Omental fat pad (tissue), 4 donors: Measurements from ENCODE around the gene ARSB. TPM values are rescaled to one million over a fixed set of nuclear protein-coding genes. Genes with fewer than 3 reads are reported as not detected.

ENCODE experiments used
- ATAC-seq: fragments of 150-250 bp; one replicate; pipeline ENCODE4 v1.9.1; 2016; ENCODE audit warnings: mild to moderate bottlenecking, moderate library complexity; ENCODE audit not compliant: low FRiP score
- DNase-seq: peaks from one replicate; pipeline ENCODE4 v3.0.0-alpha.2; 2019; ENCODE audit warnings: low spot score
- total RNA-seq, 4 donors: library from RNA; depleted of rRNA; stranded (reverse); fragments of >200 nt; gene quantifications; one replicate each; pipeline ENCODE4 v1.1.0, GENCODE V29; 2016
- TF ChIP-seq, protein P1 (sequence below), 3 donors: fragments of 450-650 bp; IDR thresholded peaks; one replicate each; pipeline ENCODE4 v1.5.1; 2016 to 2017; ENCODE audit warnings: antibody characterized with exemption in 3 of 3, mild to moderate bottlenecking in 3 of 3, moderate library complexity in 2 of 3

The ARSB gene
- total RNA-seq, 4 donors from 2014 or later = 15.4 to 22.7 (median 15.8) TPM

DNA sequence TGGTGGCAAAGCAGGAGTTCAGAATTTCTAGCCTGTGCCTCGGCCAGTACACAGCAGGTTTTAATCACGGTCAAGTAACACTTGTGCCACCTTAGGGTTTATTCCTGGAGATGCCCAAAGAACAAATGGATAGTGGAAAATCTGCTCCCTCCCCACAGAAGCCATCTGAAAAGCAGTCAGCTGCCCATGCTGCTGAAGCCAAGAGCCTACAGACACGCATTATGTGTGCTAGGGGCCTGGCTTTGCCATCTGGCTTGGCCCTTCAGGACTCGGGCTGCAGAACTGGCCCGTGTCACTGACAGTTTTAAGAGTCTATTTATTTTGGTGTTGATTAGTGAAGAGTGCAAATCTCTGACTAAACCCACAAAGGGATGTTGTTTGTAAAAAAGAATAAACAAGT, 11.1 kb downstream of the ARSB start:
- ATAC-seq = no peak
- DNase-seq = no peak
- TF ChIP-seq, protein P1, sequence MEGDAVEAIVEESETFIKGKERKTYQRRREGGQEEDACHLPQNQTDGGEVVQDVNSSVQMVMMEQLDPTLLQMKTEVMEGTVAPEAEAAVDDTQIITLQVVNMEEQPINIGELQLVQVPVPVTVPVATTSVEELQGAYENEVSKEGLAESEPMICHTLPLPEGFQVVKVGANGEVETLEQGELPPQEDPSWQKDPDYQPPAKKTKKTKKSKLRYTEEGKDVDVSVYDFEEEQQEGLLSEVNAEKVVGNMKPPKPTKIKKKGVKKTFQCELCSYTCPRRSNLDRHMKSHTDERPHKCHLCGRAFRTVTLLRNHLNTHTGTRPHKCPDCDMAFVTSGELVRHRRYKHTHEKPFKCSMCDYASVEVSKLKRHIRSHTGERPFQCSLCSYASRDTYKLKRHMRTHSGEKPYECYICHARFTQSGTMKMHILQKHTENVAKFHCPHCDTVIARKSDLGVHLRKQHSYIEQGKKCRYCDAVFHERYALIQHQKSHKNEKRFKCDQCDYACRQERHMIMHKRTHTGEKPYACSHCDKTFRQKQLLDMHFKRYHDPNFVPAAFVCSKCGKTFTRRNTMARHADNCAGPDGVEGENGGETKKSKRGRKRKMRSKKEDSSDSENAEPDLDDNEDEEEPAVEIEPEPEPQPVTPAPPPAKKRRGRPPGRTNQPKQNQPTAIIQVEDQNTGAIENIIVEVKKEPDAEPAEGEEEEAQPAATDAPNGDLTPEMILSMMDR (IDR thresholded peaks at IDR 0.05) = no peak

DNA sequence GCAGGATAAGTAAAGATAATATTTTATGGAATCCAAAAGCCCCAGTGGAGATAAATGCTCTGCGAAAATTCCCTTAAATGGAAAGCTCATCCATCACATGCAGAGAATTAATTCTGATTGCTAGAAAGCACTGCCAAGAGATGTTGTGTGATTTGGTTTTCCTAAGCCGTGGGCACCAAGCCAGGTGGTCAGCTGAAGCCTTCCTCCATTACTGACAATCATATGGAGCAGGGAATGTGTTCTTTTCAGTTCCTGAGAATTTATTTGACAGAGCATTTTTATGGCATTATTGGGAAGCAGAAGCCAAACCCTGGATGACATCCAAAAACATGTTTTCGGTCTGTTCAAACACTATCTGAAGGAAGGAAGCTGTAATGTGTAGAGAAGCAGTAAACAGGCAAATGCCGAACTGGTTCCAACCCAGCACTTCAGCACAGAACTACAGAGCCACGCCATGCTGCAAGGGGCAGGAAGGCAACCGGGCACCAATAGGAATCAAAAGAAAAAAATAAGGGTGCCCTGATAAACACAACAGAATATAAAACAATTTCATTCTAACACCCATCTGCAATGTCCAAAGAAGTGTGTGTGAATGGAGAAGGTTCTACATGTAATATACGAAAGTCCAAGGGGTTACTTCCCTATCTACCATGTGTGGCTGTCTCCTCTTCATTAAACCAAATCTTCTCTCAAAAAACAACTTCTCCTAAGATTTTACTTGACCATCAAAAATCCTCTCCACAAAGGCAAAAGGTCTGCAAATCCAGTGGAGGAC, 12.3 kb downstream of the ARSB start:
- ATAC-seq = peak; percentile 59
- TF ChIP-seq, protein P1 (IDR thresholded peaks at IDR 0.05) = no peak
- no peak for DNase-seq

DNA sequence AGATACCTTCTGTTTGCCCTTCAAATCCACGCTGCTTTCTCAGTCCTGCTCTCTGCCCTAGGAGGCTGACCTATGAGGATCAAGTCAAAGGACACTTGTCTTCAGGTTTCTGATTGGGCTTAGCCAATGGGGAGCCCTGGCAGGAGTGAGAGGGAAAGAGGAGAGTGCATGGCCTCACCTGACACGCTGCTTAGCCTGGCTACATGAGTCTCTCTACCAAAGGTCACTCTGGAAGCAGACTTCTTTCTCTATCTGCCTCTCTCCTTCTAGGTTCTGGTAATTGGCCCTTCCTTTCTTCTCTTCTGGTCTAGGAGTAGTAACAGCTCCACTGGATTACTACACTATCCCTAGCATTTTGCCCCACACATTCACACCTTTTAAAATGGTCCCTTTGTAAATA, 13.1 kb downstream of the ARSB start:
- TF ChIP-seq, protein P1 (IDR thresholded peaks at IDR 0.05) = no peak
- DNase-seq (no peak), ATAC-seq (no peak)

DNA sequence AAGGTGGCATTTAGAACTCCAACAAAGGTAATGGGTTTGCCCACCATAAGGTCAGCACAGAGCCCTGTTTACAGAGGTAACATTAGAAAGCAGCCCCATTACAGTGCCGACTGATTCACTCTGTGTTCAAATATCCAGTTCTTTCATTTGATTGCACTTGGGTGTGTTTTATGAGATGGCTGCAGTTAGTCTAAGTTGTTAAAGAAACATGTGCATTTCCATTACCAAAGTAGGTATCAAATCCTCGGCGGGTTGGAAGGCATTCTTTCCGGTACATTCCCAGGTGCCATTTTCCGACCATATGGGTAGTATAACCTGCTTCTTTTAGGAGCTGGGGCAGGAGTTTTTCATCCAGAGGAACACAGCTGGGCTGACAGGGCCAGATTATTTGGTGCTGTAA, 16.3 kb downstream of the ARSB start:
- TF ChIP-seq, protein P1 (IDR thresholded peaks at IDR 0.05) = no peak
- DNase-seq (no peak), ATAC-seq (no peak)

DNA sequence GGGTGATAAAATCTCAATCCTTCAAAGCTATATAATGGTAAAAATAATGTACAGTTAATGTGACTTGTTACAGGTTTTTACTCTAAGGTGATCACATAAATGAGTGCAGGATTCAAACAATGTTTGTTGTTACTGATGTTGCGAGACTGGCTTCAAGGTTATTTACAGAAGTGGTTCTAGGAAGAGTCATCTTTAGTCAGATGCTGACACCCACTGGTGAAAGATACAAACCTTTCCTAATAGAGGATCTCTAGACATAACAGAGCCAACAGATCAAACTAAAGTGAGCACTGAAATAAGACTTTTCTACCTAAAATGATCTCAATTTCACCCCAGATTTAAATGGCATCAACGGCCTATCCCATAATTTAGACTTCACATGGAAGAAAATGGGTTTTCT, 20.2 kb downstream of the ARSB start:
- DNase-seq (no peak), ATAC-seq (peak; percentile 64)
- TF ChIP-seq, protein P1 (IDR thresholded peaks at IDR 0.05) = no peak

DNA sequence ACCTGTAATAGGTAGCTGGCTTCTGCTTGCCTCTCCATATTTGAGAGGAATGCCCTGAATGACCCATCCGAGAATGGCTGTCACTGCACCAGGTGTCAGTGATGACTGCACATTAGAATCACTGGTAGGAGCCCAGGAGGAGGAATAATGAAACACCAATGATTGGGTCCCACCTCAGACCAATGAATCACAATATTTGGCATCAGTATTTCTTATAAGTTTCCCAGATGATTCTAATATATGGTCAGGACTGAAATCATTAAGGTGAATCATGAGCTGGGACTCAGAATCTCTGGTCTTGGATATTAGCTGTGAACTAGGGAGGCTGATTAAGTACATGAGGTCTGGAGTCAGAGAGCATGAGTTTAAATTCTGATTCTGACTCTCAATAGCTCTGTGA, 23.4 kb downstream of the ARSB start:
- DNase-seq (no peak), ATAC-seq (no peak)
- TF ChIP-seq, protein P1 (IDR thresholded peaks at IDR 0.05) = no peak

DNA sequence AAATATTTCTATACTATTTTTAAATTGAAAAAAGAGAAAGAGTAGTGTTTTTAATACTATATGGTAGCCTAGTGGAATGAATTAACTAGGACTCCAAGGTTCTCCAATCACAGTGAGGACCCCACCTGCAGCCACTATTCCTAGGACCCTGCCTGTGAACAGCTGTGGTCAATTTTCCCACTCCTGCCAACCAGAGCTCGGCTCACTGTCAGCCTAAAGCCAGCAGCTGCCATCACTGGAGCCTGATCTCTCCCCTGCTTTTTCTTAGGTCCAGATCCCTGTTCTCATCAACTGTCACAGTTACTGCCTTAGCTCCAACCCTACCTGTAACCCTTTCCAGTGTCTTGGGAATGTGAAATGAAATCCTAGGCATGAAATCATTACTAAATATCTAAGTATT, 25.3 kb downstream of the ARSB start:
- ATAC-seq (no peak), DNase-seq (no peak)
- TF ChIP-seq, protein P1 (IDR thresholded peaks at IDR 0.05) = no peak
